T-helper 2 cell treated with Interferon-gamma antibody and Interleukin-4, amounts not matched to agents 100 ng/mL and 5 ng/mL, for 36 hours (primary cell): ENCODE results near the gene SESTD1. TPM values are rescaled to one million over a fixed set of nuclear protein-coding genes. Genes with fewer than 3 reads are reported as not detected.
"Not testable (repeated sequence)": the region's sequence is repeated elsewhere in the genome, so short reads cannot be mapped to it uniquely, and the experiment has no call there.

ENCODE experiments used
- intact Hi-C: fragments of 100-400 bp; cut with micrococcal nuclease; formaldehyde crosslinking; loops from one replicate; pipeline ENCODE4 v1.15.1; 2023
- total RNA-seq: library from RNA; stranded (reverse); gene quantifications from 2 replicates; pipeline ENCODE4 v1.2.3, GENCODE V29; 2022

SESTD1 gene
- total RNA-seq, 1 donor from 2014 or later, result 11.4 TPM

DNA sequence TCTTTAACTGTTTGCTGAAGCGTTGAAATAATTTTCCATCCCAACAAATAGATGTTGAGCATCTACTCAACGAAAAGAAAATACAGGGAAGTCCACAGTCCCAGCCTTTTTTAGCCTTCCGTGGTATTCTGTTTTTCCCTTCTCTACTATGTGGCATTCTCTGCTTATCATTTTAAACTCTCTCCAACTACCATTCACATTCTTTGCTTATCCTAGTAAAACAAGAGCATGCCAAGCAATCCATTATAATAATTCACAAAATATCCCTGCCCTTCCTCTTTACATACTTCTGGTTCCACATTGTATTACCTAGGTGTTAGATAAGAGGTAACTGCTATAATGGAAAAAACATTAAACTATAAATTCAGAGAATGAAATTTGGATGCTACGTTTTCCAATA lies 1.6 kb upstream of the SESTD1 start:
- intact Hi-C loops, result loop anchor here (5.0 kb wide), 1 partner anchor 34 kb away; no protein-coding TSS in a partner anchor

- intact Hi-C loops, result loop anchor here (2.0 to 5.0 kb wide), 2 partner anchors 16 to 33 kb away; no protein-coding TSS in a partner anchor
Observed at GRCh38 chr2:179265082-179265510, 464 bp upstream of the SESTD1 start.

GRCh38 chr2:179263446-179264367 lies 925 bp downstream of the SESTD1 start:
- intact Hi-C loops, result loop anchor here (1.0 to 5.0 kb wide), 3 partner anchors 11 to 46 kb away; no protein-coding TSS in a partner anchor

DNA sequence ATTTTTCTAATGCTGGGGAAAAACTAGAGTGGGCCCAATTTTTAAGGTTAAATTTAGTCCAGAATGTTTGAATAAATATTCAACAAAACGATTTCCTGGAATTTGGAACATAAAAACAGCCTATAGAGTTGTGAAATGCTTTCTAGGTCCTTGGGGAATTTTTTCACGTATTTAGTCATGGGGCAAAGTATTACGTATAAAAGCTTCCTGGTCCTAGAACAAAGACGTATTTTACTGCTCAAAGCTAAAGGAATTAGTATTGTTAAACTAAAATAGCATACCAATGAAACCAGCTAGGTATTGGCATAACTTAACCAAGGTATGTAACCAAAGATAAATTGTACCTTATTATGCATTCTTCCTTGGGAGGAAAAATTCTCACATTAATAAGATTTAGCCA lies 1.6 kb downstream of the SESTD1 start:
- intact Hi-C loops, result loop anchor here (1.0 to 5.0 kb wide), 2 partner anchors 11 to 46 kb away; no protein-coding TSS in a partner anchor

DNA sequence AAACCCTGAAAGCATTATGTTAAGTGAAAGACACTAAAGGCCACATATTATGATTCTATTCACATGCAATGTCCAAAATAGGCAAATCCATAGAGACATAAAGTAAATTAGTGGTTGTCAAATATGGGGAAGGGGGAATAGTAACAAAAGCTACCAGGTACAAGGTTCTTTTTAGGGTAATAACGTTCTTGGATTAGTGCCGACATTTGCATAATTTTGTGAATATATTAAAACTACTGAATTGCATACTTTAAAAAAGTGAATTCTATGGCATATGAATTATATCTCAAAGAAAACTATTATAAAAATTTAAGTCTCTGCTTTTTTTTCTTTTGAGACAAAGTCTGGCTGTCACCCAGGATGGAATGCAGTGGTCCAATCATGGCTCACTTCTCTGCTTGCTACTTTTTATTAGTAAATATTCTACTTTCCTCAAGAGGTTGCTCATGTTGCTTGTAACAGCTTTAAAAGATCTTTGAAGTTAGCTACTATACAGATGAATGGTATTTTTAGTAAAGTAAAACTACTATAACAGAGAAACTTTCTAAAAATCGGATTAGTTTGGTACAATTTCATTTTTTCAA lies 2.5 kb downstream of the SESTD1 start:
- intact Hi-C loops, result loop anchor here (5.0 kb wide), 1 partner anchor 45 kb away; no protein-coding TSS in a partner anchor

DNA sequence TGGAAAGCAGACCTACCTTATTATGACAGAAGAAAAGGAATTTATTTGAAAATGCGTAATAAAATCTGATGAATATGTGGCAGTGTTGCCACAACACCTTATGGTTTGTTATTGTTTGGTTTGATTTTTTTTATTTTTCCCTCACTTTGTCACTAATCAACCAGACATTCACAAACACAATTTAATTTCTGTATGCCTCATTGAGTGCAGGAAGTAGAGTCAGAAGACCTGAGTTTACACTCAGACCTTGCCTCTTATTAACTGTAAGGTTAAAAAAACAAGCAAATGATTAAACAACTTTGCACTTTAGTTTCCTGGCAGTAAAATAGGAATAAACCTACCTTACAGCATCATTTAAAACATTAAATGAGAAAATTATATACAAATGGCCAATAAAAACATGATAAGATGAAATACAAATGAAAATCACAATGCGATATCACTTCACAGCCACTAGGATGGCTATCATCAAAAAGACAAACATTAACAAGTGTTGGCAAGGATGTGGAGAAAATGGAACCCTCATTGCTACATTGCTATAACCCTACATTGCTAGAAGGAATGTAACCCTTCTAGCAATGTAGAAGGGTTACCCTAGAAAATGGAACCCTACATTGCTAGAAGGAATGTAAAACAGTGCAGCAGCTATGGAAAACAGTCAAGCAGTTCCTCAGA lies 3.3 kb downstream of the SESTD1 start:
- intact Hi-C loops, result loop anchor here (5.0 kb wide), 1 partner anchor 44 kb away; no protein-coding TSS in a partner anchor

DNA sequence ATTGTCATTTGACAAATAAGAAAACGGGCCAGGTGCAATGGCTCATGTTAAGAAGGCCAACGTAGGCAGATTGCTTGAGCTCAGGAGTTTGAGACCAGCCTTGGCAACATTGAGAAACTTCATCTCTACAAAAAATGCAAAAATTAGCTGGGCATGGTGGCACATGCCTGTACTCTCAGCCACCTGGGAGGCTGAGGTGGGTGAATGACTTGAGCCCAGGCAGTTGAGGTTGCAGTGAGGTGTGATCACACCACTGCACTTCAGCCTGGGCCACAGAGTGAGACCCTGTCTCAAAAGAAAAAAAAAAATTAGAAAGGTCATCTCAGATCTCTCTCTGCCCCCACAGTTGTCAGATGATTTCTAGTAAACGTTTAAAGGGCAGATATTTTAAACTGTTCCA lies 4.4 kb downstream of the SESTD1 start:
- intact Hi-C loops, result loop anchor here (5.0 kb wide), 1 partner anchor 43 kb away; no protein-coding TSS in a partner anchor

GRCh38 chr2:179255129-179255528 lies 9.5 kb downstream of the SESTD1 start:
- intact Hi-C loops, result loop anchor here (10.0 kb wide), 1 partner anchor 220 kb away; no protein-coding TSS in a partner anchor

DNA sequence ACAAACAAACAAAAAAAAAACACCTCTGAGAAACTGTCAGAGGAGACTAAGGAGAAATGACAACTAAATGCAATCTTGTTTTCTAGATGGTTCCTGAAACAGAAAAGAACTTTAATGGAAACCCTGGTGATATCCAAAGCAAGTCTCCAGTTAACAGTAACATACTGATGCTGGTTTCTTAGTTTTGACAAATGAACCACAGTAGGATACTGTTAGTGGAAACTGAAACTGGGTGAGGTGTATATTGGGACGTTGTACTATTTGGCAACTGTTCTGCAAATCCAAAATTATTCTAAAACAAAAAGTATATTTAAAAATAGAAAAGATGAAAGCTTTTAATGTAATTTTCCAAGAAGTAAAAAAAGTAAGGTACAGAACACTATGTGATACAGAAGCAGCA lies 11.4 kb downstream of the SESTD1 start:
- intact Hi-C loops, result loop anchor here (2.0 to 10.0 kb wide), 2 partner anchors 14 to 218 kb away; no protein-coding TSS in a partner anchor

- intact Hi-C loops, result loop anchor here (1.0 to 10.0 kb wide), 3 partner anchors 11 to 218 kb away; no protein-coding TSS in a partner anchor
Observed at GRCh38 chr2:179252423-179252822, 12.2 kb downstream of the SESTD1 start.

- intact Hi-C loops, result loop anchor here (1.0 to 10.0 kb wide), 3 partner anchors 11 to 217 kb away; no protein-coding TSS in a partner anchor
Observed at GRCh38 chr2:179251870-179252269, 12.8 kb downstream of the SESTD1 start.

DNA sequence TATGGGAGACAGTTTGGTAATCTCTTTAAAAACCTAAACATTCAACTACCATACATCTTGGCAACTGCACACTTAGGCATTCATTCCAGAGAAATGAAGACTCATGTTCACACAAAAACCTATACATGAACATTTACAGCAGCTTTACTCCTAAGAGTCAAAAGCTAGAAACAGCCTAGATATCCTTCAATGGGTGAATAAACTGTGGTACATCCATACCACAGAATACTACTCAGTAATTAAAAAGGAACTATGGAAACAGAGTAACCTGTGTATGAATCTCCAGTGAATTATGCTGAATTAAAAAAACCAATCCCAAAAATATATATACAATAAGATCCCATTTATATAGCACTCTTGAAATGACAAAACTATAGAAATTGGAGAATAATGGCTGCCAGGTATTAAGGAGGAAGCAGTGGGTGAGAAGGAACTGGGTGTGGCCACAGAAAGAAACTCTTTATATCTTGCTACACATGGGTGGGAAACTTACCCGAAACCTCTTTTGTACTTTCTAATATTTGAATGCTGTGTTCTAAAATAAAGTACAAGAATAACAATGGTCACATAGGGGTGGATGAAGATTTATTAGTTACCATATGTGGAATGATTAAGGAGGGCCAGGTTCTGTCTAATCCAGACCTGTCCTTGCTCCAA lies 13.7 kb downstream of the SESTD1 start:
- intact Hi-C loops, result loop anchor here (10.0 kb wide), 1 partner anchor 216 kb away; no protein-coding TSS in a partner anchor

- intact Hi-C loops, result loop anchor here (10.0 kb wide), 1 partner anchor 215 kb away; no protein-coding TSS in a partner anchor
Observed at GRCh38 chr2:179250095-179250494, 14.5 kb downstream of the SESTD1 start.

DNA sequence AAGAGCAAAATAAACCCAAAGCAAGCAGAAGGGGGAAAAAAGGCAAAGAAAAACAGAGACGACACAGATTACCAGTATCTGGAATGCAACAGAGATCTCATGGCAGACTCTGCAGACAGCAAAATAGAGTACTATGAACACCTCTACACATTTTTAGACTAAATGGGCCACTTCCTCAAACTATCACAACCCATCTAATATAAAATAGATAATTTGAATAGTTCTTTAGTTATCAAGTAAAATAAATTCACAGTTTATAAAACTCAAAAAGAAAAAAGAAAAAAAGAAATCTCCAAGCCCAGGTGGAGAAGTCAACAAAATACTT lies 16.6 kb downstream of the SESTD1 start:
- intact Hi-C loops, result loop anchor here (2.0 kb wide), 1 partner anchor 17 kb away; the partner anchor contains the start of gene SESTD1

DNA sequence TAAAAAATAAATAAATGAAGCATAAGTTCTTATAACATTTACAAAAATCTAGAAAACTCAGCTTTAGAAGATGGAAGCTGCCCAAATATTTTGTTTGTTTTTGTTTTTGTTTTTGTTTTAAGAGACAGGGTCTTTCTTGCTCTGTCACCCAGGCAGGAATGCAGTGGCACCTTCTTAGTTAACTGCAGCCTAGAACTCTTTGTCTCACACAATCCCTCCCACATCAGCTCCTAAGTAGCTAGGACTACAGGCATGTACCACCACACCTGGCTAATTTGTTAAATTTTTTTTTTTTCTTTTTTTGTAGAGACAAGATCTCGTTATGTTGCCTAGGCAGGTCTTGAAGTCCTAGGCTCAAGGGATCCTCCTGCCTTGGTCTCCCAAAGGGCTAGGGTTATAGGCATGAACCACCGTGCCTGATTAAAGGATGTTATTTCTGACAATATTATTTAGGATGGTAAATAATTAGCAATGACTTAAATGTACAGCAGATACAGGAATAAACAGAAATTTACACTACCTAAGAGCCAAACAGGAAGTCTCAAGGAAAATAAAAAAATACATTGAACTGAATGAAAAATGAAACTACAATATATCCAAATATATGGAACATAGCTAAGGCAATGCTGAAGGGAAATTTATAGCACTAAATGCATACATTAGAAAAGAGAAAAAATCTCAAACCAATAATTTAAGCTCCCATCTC lies 17.2 kb downstream of the SESTD1 start:
- intact Hi-C loops, result loop anchor here (2.0 kb wide), 1 partner anchor 17 kb away; the partner anchor contains the start of gene SESTD1

DNA sequence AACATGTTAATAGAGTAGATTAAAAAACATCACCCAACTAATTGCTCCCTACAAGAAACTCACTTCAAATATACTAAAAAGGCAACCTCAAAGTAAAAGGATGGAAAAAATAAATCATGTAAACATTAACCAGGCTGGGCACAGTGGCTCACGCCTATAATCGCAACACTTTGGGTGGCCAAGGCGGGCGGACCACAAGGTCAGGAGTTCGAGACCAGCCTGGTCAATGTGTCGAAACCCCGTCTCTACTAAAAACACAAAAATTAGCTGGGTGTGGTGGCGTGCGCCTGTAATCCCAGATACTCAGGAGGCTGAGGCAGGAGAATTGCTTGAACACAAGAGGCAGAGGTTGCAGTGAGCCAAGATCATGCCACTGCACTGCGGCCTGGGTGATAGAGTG lies 18.8 kb downstream of the SESTD1 start:
- intact Hi-C loops, result not testable (repeated sequence)

DNA sequence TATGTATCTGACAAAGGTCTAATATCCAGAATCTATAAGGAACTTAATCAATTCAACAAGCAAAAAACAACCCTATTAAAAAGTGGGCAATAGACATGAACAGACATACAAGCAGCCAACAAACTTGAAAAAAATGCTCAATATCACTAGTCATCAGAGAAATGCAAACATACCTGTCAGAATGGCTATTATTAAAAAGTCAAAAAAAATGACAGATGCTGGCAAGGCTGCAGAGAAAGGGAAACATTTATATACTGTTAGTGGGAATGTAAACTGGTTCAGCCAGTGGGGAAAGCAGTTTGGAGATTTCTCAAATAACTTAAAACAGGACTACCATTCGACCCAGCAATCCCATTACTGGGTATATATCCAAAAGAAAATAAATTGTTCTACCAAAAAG lies 21.6 kb downstream of the SESTD1 start:
- intact Hi-C loops, result no loop called here

DNA sequence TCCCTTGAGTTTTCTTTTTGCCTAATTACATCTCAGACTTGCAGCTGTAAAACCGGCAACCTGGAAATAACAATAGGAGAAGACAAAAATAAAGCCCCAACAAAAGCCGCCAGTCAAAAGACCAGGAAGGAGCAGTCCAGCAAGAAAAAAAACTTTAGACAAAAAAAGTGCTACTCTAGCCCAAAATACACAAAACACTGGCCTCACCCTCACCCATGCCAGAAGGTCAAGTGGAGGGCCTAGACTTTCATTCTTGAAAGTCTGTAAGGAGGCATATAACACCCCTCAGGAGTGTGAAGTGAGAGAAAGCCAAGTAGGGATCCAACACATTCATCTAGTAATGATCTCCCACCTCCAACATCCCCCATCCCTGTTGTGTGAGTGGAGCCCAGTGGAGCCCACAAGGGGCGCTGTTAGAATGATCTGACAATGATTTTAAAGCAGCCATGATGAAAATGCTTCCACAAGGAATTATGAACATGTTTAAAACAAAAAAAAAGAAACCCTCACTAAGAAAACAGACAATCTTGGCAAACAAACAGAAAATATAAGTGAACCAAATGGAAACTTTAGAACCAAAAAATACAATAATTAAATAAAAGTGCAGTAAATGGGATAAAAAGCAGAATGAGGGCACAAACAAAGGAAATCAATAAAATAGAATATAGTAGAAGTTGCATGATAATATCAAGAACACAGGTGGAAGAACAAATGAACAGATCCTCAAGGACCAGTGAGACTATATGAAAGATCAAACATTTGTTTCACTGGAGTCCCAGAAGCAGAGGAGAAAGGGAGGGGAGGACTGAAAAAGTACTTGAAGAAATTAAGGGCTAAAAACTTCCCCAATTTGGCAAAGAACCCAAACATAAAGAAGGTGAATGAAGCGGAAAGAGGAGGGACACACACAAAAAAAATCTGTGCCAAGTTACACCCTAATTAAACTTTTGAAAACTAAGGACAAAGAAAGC lies 23.9 kb downstream of the SESTD1 start:
- intact Hi-C loops, result no loop called here

- intact Hi-C loops, result loop anchor here (2.0 kb wide), 1 partner anchor 13 kb away; no protein-coding TSS in a partner anchor
Observed at GRCh38 chr2:179239838-179240237, 24.8 kb downstream of the SESTD1 start.
